Measurements from ENCODE around the gene SLC26A4.

GRCh38 chr7:107712896-107713295 lies 52.3 kb downstream of the SLC26A4 start:
- TF ChIP-seq CTCF (IDR thresholded peaks at IDR 0.05; ENCODE audit: low read depth, low read length, poor library complexity, severe bottlenecking) (no peak), EZH2phosphoT487 (IDR thresholded peaks at IDR 0.05; ENCODE audit: borderline replicate concordance, low read length) (no peak)
